Mucosa of descending colon (tissue), 3 donors: ENCODE measurements around the gene OPRPN. TPM values are rescaled to one million over a fixed set of nuclear protein-coding genes. Genes with fewer than 3 reads are reported as not detected.

Experiments
- ATAC-seq: fragments of 200-7000 bp; cut with Tn5 transposase; one replicate; pipeline ENCODE4 v1.9.1; 2020; ENCODE audit warnings: mild to moderate bottlenecking, moderate library complexity
- DNase-seq, 3 donors: peaks; one replicate each; pipeline ENCODE4 v3.0.0-alpha.2; 2020
- H3K36me3 ChIP-seq: fragments of 200-600 bp; one replicate; pipeline ENCODE4 v1.8.0; 2021; ENCODE audit warnings: low read depth, mild to moderate bottlenecking
- H3K4me1 ChIP-seq: fragments of 200-600 bp; one replicate; pipeline ENCODE4 v1.8.0; 2021; ENCODE audit warnings: low read depth, mild to moderate bottlenecking
- H3K4me3 ChIP-seq: fragments of 200-600 bp; one replicate; pipeline ENCODE4 v1.8.0; 2021; ENCODE audit warnings: mild to moderate bottlenecking
- H3K9me3 ChIP-seq: fragments of 200-600 bp; one replicate; pipeline ENCODE4 v1.8.0; 2021; ENCODE audit warnings: mild to moderate bottlenecking
- CTCF ChIP-seq: fragments of 200-600 bp; IDR thresholded peaks from one replicate; pipeline ENCODE4 v1.8.0; 2022; ENCODE audit warnings: antibody characterized with exemption, mild to moderate bottlenecking
- intact Hi-C, 2 donors: fragments of 100-400 bp; cut with DNase I in 1 of 2; cut with micrococcal nuclease in 1 of 2; formaldehyde crosslinking; loops; one replicate each; pipeline versions ENCODE4 v1.11.0 to v1.11.1; 2022; cut with DNase I, micrococcal nuclease
- total RNA-seq, 3 donors: library from RNA; stranded (reverse); fragmentation: NEBNext Ultra II Directional in 2 of 3; extraction: Animal tissue kit (Norgen Biotek cat#: 25700) in 2 of 3; gene quantifications; one replicate each; pipeline versions ENCODE4 v1.2.1 to v1.2.4, GENCODE V29; 2021 to 2023
- donor health status: DM: no; HTN: no; CAD: no; lungs with moderate emphysema.
- donor health status: DM: no; HTN: no; CAD: no.
- donor health status: DM: no; HTN: yes; CAD: no.

Gene OPRPN
- total RNA-seq, 3 donors from 2014 or later, result not detected

DNA sequence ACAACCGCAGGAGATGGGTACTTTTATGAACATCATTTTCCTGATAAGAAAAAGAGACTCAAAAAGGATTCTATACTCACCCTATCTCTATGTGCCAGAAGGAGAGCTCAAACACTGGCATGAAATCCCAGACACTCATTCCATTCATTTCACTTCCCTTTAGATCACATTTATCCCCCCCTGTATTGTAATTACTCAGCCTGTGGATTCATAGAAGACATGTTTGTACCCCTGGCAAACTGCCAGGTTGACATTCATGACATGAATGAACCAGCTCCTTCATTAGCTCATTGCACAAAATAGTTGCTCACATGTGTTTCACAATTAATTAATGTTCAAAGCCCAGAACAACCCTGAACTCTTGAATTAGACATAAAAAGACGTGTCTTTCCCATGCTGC, 32.3 kb upstream of the OPRPN start:
- no peak for TF ChIP-seq CTCF
- H3K4me3 ChIP-seq, result no peak overlapping the region
- no peaks in the 10 kb centered on the region for H3K9me3 ChIP-seq
- DNase-seq, result no peak
- intact Hi-C loops, result no loop called here
- ATAC-seq, result no peak
- H3K36me3 ChIP-seq, result no peaks in the 10 kb centered on the region
- H3K4me1 ChIP-seq, result no peaks in the 10 kb centered on the region

DNA sequence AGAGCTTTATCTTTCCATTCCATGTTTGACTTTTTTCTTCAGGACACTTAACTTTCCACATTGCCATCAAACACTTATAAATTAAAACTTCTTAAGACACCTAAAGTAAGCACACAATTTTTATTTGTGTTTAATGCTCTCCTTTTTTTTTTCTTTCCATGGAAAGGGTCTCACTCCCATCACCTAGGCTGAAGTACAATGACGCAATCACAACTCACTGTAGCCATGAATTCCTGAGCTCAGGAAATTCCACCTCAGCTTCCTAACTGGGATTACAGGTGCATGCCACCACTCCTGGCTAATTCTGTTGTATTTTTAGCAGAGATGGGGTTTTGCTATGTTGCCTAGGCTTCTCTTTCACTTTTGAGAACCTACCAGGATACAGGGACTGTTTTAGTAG, 29.9 kb upstream of the OPRPN start:
- no peak overlapping the region for H3K4me3 ChIP-seq
- no peaks in the 10 kb centered on the region for H3K4me1 ChIP-seq
- ATAC-seq (no peak), DNase-seq (no peak)
- H3K36me3 ChIP-seq, result no peaks in the 10 kb centered on the region
- no peaks in the 10 kb centered on the region for H3K9me3 ChIP-seq
- no peak for TF ChIP-seq CTCF
- intact Hi-C loops, result no loop called here

DNA sequence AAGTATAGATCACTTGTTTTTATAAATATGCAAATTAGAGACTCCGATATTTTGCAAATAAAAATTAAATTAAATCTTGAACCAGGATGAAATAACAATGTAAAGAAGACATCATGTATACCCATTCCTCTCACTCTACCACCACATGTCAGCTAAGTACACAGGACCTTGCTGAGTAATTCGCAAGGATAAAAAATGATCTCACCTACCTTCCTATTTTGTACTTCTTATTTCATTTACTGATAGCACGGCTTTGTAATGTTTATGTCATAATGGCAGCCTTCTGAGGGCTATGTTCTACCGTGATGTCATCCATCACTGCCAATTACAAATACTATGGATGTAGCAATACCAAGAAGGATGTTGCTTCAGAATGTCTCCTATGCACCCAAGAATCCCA, 25.8 kb upstream of the OPRPN start:
- ATAC-seq (no peak), DNase-seq (no peak)
- Histone ChIP-seq H3K4me3 (no peak overlapping the region), H3K4me1 (no peaks in the 10 kb centered on the region), H3K9me3 (no peaks in the 10 kb centered on the region), H3K36me3 (no peaks in the 10 kb centered on the region)
- intact Hi-C loops, result no loop called here
- no peak for TF ChIP-seq CTCF

DNA sequence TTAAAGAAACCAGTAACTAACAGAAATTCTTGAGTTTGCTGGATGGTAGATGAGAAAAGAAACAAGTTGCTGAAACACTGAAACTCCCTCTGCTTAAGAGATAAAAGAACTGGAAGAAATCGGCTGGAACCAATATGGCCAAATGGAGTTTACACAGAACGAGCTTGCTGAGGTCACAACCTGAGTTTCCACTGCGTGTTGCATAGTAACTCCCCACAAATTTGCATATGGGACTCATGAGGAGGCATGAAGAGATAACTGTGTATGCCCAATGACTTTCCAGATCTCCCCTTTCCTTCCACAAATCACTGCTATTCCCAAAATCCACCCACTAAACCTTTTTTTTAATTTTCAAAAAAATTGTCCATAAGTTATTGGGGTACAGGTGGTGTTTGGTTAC, 25.0 kb upstream of the OPRPN start:
- intact Hi-C loops, result no loop called here
- Histone ChIP-seq H3K4me3 (no peak overlapping the region), H3K4me1 (no peaks in the 10 kb centered on the region), H3K36me3 (no peaks in the 10 kb centered on the region), H3K9me3 (no peaks in the 10 kb centered on the region)
- TF ChIP-seq CTCF, result no peak
- ATAC-seq, result no peak
- no peak for DNase-seq

DNA sequence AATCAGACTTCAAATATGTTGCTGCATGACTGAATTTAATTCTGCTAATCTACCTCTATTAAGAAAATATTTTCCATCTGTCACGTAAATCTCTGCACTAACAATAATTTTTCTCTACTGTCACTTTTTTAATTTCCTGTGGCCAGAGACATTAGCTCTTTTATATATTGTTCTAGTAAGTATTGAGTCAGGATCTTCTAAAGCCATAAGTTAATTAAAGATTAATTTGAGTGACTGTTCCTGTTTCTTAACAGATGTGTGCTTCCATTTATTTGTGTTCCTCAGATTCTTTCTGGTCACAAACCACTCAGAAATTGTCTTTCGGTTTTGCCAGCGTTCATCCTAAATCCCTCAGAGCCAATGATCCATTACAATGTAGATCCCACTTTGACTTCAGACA, 17.2 kb upstream of the OPRPN start:
- ATAC-seq, result no peak
- no peaks in the 10 kb centered on the region for H3K9me3 ChIP-seq
- intact Hi-C loops, result no loop called here
- H3K4me3 ChIP-seq, result no peak overlapping the region
- no peaks in the 10 kb centered on the region for H3K4me1 ChIP-seq
- H3K36me3 ChIP-seq, result no peaks in the 10 kb centered on the region
- no peak for TF ChIP-seq CTCF
- DNase-seq, result no peak

GRCh38 chr4:70382691-70383181, 15.0 kb upstream of the OPRPN start, which contains the start of gene SMR3B:
TSS of gene SMR3B (plus strand) at chr4:70383131. CDS start at chr4:70384511, 1,380 bp downstream.
- H3K9me3 ChIP-seq, result no peaks in the 10 kb centered on the region
- no peaks in the 10 kb centered on the region for H3K4me1 ChIP-seq
- intact Hi-C loops, result no loop called here
- H3K36me3 ChIP-seq, result no peaks in the 10 kb centered on the region
- no peak for ATAC-seq
- no peak within 1 kb of the TSS for H3K4me3 ChIP-seq
- no peak for TF ChIP-seq CTCF
- no peak for DNase-seq
